ENCODE measurements around the gene CTNNBL1.

DNA sequence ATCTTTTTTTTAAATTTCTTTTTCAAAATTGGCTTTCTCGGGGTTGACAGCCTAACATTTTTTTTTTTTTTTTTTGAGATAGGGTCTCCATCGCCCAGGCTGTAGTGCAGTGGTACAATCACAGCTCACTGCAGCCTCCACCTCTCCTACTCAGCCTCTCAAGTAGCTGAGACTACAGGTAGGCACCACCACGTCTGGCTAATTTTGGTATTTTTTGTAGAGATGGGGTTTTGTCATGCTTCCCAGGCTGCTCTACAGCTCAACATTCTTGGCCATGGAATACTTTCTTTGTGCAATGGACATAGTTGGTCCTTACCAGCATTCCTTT lies 6.4 kb upstream of the CTNNBL1 start:
- TF ChIP-seq, protein P1, sequence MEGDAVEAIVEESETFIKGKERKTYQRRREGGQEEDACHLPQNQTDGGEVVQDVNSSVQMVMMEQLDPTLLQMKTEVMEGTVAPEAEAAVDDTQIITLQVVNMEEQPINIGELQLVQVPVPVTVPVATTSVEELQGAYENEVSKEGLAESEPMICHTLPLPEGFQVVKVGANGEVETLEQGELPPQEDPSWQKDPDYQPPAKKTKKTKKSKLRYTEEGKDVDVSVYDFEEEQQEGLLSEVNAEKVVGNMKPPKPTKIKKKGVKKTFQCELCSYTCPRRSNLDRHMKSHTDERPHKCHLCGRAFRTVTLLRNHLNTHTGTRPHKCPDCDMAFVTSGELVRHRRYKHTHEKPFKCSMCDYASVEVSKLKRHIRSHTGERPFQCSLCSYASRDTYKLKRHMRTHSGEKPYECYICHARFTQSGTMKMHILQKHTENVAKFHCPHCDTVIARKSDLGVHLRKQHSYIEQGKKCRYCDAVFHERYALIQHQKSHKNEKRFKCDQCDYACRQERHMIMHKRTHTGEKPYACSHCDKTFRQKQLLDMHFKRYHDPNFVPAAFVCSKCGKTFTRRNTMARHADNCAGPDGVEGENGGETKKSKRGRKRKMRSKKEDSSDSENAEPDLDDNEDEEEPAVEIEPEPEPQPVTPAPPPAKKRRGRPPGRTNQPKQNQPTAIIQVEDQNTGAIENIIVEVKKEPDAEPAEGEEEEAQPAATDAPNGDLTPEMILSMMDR (IDR thresholded peaks at IDR 0.05): no peak
- no peak for TF ChIP-seq POLR2A (IDR thresholded peaks at IDR 0.05)
